HL-60 (cell line): ENCODE measurements around the gene EYA2.

ENCODE experiments used
- DNase-seq, 2 experiments: peaks; one replicate each; pipeline ENCODE4 v3.0.0-alpha.2; 2010 to 2020; ENCODE audit warnings: low read depth in 1 of 2, low spot score in 1 of 2
- H3K27ac ChIP-seq: fragments of 250-450 bp; sonication (Bioruptor Pico); replicated peaks from 2 replicates; pipeline ENCODE4 v1.5.1; 2020; ENCODE audit warnings: mild to moderate bottlenecking, moderate library complexity
- H3K27me3 ChIP-seq: fragments of 250-450 bp; sonication (Bioruptor Pico); 2 replicates; pipeline ENCODE4 v1.5.1; 2021; ENCODE audit warnings: mild to moderate bottlenecking, moderate library complexity; ENCODE audit not compliant: insufficient read depth, poor library complexity, severe bottlenecking
- H3K4me3 ChIP-seq: replicated peaks from 2 replicates; pipeline ENCODE4 v1.5.1; 2011; ENCODE audit warnings: mild to moderate bottlenecking, control low read depth, low read length; ENCODE audit not compliant: insufficient read depth
- CTCF ChIP-seq: IDR thresholded peaks from one replicate; pipeline ENCODE4 v1.5.1; 2011; ENCODE audit warnings: low read length, control low read depth, inconsistent platforms; ENCODE audit not compliant: insufficient read depth
- GABPA ChIP-seq: IDR thresholded peaks from 2 replicates; pipeline ENCODE4 v1.6.1; 2012; ENCODE audit warnings: low read depth
- POLR2AphosphoS5 ChIP-seq: IDR thresholded peaks from 2 replicates; pipeline ENCODE4 v1.6.1; 2012; ENCODE audit warnings: low read depth
- REST ChIP-seq: IDR thresholded peaks from 2 replicates; pipeline ENCODE4 v1.6.1; 2012; ENCODE audit warnings: low read depth; ENCODE audit not compliant: insufficient replicate concordance
- SPI1 ChIP-seq: IDR thresholded peaks from 2 replicates; pipeline ENCODE4 v1.6.1; 2012; ENCODE audit warnings: low read depth, mild to moderate bottlenecking, borderline replicate concordance

EYA2 gene

DNA sequence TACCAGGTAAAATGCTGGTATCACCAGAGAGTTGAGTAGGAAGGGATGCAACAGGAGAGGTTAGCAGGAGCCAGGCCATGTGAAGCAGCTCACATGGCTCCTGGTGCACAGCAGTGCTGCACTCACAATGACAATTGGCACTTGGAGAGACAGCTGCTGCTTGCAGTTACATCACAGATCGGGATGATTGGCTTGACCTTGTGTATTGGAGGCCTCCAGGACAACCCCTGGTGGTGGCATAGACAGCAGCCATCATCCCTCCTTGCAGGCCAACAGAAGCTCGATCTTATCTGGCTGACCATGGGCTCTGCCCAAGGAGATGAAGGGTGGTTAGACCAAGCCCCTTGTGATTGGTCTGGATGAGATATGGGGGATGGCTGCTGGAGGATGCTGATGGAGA lies 73.0 kb downstream of the EYA2 start:
- no peaks in the 10 kb centered on the region for H3K27me3 ChIP-seq
- no peak for DNase-seq
- TF ChIP-seq REST (no peak), POLR2AphosphoS5 (no peak), GABPA (no peak), CTCF (no peak), SPI1 (no peak)
- no peak overlapping the region for H3K27ac ChIP-seq
- H3K4me3 ChIP-seq, result no peak overlapping the region

DNA sequence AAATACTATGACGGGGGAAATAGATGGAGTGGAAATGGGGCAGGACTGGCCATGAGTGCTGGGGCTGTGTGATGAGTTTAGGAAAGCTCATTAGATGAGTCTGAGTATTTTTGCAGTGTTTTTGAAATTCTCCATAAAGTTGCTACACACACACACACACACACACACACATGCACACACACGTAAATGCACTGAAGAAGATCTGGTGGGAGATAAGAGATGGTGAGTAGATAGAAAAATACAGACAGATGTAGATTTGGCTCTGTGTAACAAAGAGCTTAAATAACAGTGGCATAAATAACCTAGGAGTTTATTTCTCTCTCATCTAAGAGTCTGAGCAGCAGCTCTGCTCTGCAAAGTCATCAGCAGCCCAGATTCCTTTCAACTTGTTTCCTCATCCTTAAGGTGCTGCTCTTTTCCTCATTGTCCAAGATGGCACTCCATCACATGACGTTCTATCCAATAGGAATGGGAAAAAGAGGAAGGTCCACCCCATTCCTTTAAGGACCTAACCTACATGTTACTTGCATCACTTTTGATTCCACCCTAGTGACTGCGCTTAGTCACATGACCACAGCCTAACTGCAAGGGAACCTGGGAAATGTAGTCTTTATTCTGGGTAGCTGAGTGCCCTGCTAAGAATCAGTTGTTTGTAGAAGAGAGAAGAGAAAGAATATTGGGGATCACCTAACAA lies 76.4 kb downstream of the EYA2 start:
- DNase-seq, result peak in 1 of 2 experiments; percentile 6
- TF ChIP-seq POLR2AphosphoS5, result no peak
- Histone ChIP-seq H3K4me3 (no peak overlapping the region), H3K27ac (no peak overlapping the region), H3K27me3 (no peaks in the 10 kb centered on the region)

DNA sequence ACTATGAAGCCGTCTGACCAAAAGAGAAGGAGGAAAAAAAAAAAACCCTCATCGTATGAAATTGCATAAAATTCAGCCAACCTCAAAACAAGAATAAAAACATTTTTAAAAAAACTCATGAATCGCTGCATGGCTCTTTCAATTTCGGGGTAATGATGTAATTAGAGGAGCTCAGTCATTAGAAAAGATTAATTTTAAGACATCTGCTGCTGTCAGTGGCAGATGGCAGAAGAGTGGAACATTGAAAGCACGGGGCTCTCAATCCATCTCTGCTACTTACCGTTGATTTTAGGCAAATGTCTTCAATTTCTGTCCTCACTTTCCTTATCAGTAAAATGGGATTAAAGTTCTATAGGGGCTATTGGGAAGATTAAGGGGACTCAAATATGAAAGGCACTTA lies 79.1 kb downstream of the EYA2 start:
- no peak overlapping the region for H3K4me3 ChIP-seq
- no peak for DNase-seq

More for the DNA sequence above, 79.1 kb downstream of the EYA2 start:
- no peaks in the 10 kb centered on the region for H3K27me3 ChIP-seq
- no peak overlapping the region for H3K27ac ChIP-seq
- TF ChIP-seq REST (no peak), POLR2AphosphoS5 (no peak), GABPA (no peak), CTCF (no peak), SPI1 (no peak)
